ENCODE measurements around the gene CORO2A. TPM values are rescaled to one million over a fixed set of nuclear protein-coding genes. Genes with fewer than 3 reads are reported as not detected.

CORO2A gene
- total and polyA plus RNA-seq, 8 donors: 2.8 to 26.7 (median 10.7) TPM

DNA sequence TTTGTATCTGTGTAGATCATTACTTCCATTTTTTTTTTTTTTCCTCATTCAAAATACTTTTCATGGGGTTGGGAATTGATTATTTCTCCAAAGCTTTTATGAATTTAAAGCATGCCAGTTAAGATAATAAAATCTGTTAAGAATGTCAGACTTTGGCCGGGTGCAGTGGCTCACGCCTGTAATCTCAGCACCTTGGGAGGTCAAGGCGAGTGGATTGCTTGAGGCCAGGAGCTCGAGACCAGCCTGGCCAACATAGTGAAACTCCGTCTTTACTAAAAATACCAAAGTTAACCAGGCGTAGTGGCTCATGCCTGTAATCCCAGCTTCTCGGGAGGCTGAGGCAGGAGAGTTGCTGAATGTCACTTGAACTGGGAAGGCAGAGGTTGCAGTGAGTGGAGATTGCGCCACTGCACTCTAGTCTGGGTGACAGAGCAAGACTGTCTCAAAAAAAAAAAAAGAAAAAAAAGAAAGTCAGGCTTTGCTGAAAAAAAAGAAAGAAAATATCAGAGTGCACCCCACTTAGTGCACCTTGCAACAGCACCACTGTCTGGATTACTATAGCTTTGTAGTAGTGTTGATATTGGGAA is 44.6 kb upstream of the CORO2A start:
- Histone ChIP-seq H3K27ac (no peak overlapping the region), H3K4me1 (peaks cover 0 to 13% (median 0%) of the 10 kb centered on the region in 4 donors), H3K9me3 (no peaks in the 10 kb centered on the region), H3K4me3 (no peak overlapping the region), H3K36me3 (peaks cover 0 to 35% (median 29%) of the 10 kb centered on the region in 4 donors), H3K27me3 (no peaks in the 10 kb centered on the region)
- WGBS, 5 donors: 56 to 77% (median 68%) methylated on average over 8 of the region's 8 CpGs
- TF ChIP-seq POLR2AphosphoS5 (IDR thresholded peaks at IDR 0.05) (no peak), EP300 (IDR thresholded peaks at IDR 0.05) (no peak), POLR2A (IDR thresholded peaks at IDR 0.05) (no peak)
- TF ChIP-seq, protein P1, sequence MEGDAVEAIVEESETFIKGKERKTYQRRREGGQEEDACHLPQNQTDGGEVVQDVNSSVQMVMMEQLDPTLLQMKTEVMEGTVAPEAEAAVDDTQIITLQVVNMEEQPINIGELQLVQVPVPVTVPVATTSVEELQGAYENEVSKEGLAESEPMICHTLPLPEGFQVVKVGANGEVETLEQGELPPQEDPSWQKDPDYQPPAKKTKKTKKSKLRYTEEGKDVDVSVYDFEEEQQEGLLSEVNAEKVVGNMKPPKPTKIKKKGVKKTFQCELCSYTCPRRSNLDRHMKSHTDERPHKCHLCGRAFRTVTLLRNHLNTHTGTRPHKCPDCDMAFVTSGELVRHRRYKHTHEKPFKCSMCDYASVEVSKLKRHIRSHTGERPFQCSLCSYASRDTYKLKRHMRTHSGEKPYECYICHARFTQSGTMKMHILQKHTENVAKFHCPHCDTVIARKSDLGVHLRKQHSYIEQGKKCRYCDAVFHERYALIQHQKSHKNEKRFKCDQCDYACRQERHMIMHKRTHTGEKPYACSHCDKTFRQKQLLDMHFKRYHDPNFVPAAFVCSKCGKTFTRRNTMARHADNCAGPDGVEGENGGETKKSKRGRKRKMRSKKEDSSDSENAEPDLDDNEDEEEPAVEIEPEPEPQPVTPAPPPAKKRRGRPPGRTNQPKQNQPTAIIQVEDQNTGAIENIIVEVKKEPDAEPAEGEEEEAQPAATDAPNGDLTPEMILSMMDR (IDR thresholded peaks at IDR 0.05): no peak
- DNase-seq: no peak
- intact Hi-C loops (cut with DNase I; ENCODE audit: low total_unique reads): no loop called here

DNA sequence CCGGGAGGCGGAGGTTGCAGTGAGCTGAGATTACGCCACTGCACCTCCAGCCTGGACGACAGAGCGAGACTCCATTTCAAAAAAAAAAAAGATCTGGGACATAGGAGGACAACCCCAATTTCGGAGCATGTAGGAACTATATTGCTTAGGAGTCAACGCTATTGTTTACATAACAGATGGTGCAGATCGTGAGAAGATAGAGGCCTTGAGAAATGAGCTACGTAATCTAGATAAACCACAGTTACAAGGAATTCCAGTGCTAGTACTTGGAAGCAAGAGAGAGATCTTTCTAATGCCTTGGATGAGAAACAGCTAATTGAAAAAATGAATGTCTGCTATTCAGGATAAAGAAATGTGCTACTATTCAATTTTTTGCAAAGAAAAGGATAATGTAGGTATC is 42.7 kb upstream of the CORO2A start:
- H3K4me1 ChIP-seq: peaks cover 0 to 21% (median 5%) of the 10 kb centered on the region in 4 donors
- no peak for DNase-seq
- intact Hi-C loops (cut with DNase I; ENCODE audit: low total_unique reads): no loop called here
- 75 to 85% (median 79%) methylated on average over 9 of the region's 9 CpGs for WGBS, 5 donors
- H3K27ac ChIP-seq: no peak overlapping the region
- H3K9me3 ChIP-seq: no peaks in the 10 kb centered on the region
- H3K27me3 ChIP-seq: no peaks in the 10 kb centered on the region
- peaks cover 0 to 26% (median 20%) of the 10 kb centered on the region in 4 donors for H3K36me3 ChIP-seq
- H3K4me3 ChIP-seq: no peak overlapping the region
- TF ChIP-seq, protein P1 (IDR thresholded peaks at IDR 0.05): no peak
- no peak for TF ChIP-seq POLR2A (IDR thresholded peaks at IDR 0.05)
- no peak for TF ChIP-seq EP300 (IDR thresholded peaks at IDR 0.05)
- TF ChIP-seq POLR2AphosphoS5 (IDR thresholded peaks at IDR 0.05): no peak

DNA sequence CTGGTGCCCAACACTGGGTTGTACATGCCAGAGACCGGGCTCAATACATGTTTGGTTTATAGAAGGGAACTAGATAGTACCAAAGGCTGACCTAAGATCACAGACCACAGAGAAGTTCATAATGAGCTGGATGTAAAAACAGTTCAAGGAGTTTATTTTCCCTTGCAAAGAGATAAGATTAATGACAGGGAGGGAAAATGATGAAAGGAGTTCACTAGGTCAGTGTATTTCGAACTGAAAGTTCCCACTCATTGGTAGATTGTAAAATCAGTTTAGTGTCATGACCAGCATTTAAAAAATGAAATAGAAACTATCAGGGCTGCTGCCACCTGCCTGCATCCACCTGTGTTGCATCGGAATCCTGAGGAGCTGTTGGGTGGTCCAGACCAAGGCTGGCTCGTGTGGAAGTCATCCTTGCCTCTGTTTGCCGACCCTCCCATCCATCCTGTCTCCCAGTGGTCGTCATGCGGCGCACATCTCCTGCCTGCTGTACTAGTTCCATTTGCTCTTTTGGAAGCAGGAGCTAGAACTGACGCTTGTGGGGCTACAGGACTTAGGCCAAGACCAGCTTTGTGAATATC is 41.9 kb upstream of the CORO2A start:
- intact Hi-C loops (cut with DNase I; ENCODE audit: low total_unique reads): no loop called here
- H3K36me3 ChIP-seq: peaks cover 0 to 34% (median 27%) of the 10 kb centered on the region in 4 donors

DNA sequence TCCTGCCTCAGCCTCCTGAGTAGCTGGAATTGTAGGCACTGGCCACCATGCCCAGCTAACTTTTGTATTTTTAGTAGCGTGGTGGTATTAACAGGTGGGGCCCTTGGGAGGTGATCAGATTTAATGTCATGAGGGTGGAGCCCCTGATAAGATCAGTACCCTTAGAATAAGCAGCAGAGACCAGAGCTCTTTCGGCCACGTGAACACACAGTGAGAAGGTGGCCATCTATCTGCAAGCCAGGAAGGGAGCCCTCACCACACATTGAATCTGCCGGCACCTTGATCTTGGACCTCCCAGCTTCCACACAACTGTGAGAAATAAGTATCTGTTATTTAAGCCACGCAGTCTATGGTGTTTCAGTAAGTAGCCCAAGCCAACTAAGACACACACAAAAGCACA is 40.5 kb upstream of the CORO2A start:
- no peak overlapping the region for H3K4me3 ChIP-seq
- H3K27ac ChIP-seq: no peak overlapping the region
- H3K9me3 ChIP-seq: no peaks in the 10 kb centered on the region
- no peak for TF ChIP-seq EP300 (IDR thresholded peaks at IDR 0.05)
- TF ChIP-seq POLR2A (IDR thresholded peaks at IDR 0.05): no peak
- TF ChIP-seq POLR2AphosphoS5 (IDR thresholded peaks at IDR 0.05): no peak
- TF ChIP-seq, protein P1 (IDR thresholded peaks at IDR 0.05): no peak
- intact Hi-C loops (cut with DNase I; ENCODE audit: low total_unique reads): no loop called here
- peaks cover 7 to 48% (median 41%) of the 10 kb centered on the region in 4 donors for H3K36me3 ChIP-seq
- H3K4me1 ChIP-seq: peaks cover 0 to 36% (median 15%) of the 10 kb centered on the region in 4 donors
- no peaks in the 10 kb centered on the region for H3K27me3 ChIP-seq
- WGBS, 5 donors: 88 to 95% (median 93%) methylated on average over 5 of the region's 5 CpGs
- DNase-seq: no peak

More for the DNA sequence above, 41.9 kb upstream of the CORO2A start:
- no peak for DNase-seq
- 64 to 74% (median 68%) methylated on average over 9 of the region's 9 CpGs for WGBS, 5 donors
- Histone ChIP-seq H3K9me3 (no peaks in the 10 kb centered on the region), H3K4me1 (peaks cover 0 to 22% (median 5%) of the 10 kb centered on the region in 4 donors), H3K27ac (no peak overlapping the region), H3K4me3 (no peak overlapping the region), H3K27me3 (no peaks in the 10 kb centered on the region)
- TF ChIP-seq POLR2AphosphoS5 (IDR thresholded peaks at IDR 0.05) (no peak), POLR2A (IDR thresholded peaks at IDR 0.05) (no peak), EP300 (IDR thresholded peaks at IDR 0.05) (no peak)
- TF ChIP-seq, protein P1 (IDR thresholded peaks at IDR 0.05): peak in 1 of 7 experiments; percentile 47
